GM12878 (cell line): ENCODE measurements around the gene GABRP. TPM values are rescaled to one million over a fixed set of nuclear protein-coding genes. Genes with fewer than 3 reads are reported as not detected.

ENCODE experiments used
- ATAC-seq: fragments of 200-7000 bp; cut with Tn5 transposase; 3 replicates; pipeline ENCODE4 v1.9.1; 2020; ENCODE audit warnings: mild to moderate bottlenecking, moderate library complexity
- BruUV-seq: library from RNA; stranded (reverse); fragments of 400-500 nt; replicated peaks from 2 replicates; lab custom pipeline; 2021; lab: Mats Ljungman, UMichigan
- CTCF ChIA-PET: fragments of 300-600 bp; sonication (Branson Sonifier 250); formaldehyde crosslinking; extraction: SDS; loops from one replicate; lab custom pipeline; 2021; ENCODE audit warnings: inconsistent platforms; lab: Yijun Ruan, JAX
- POLR2A ChIA-PET: fragments of 350-600 bp; formaldehyde crosslinking; extraction: SDS; loops from one replicate; lab custom pipeline; 2021; ENCODE audit warnings: inconsistent platforms; lab: Charles Lee
- RAD21 ChIA-PET: fragments of 300-600 bp; sonication (Branson Sonifier 250); formaldehyde crosslinking; loops from one replicate; lab custom pipeline; 2023; ENCODE audit warnings: antibody characterized with exemption; ENCODE audit not compliant: unreplicated experiment; lab: Charles Lee
- SMC1A ChIA-PET: fragments of 300-600 bp; sonication (Branson Sonifier 250); formaldehyde crosslinking; loops from one replicate; lab custom pipeline; 2023; ENCODE audit not compliant: unreplicated experiment, uncharacterized antibody; lab: Charles Lee
- DNase-seq: peaks from one replicate; pipeline ENCODE4 v3.0.0-alpha.2; 2011; ENCODE audit warnings: low read depth, low spot score
- FAIRE-seq: peaks from 3 replicates; lab custom pipeline; 2011; peaks lifted over from hg19 to GRCh38; lab: Jason Lieb, UNC
- H2AFZ ChIP-seq: 2 replicates; pipeline ENCODE4 v1.6.0; 2011; ENCODE audit warnings: low read depth, low read length, control low read depth; ENCODE audit not compliant: control insufficient read depth
- H3K27ac ChIP-seq: 2 replicates; pipeline ENCODE4 v1.5.1; 2011; ENCODE audit warnings: control low read depth; ENCODE audit not compliant: control insufficient read depth, insufficient read depth
- H3K27me3 ChIP-seq, 2 experiments: replicated peaks in 1 of 2; 2 replicates each; pipeline versions ENCODE4 v1.6.0 to v1.6.1; 2011; ENCODE audit warnings: low read length in 1 of 2; ENCODE audit not compliant: control insufficient read depth in 2 of 2, insufficient read depth in 2 of 2
- H3K36me3 ChIP-seq, 2 experiments: 2 replicates each; pipeline ENCODE4 v1.5.1; 2011; ENCODE audit warnings: low read length in 1 of 2; ENCODE audit not compliant: control insufficient read depth in 2 of 2, insufficient read depth in 2 of 2
- H3K4me1 ChIP-seq: 2 replicates; pipeline ENCODE4 v1.6.1; 2011; ENCODE audit warnings: mild to moderate bottlenecking, low read length, moderate library complexity, mixed read lengths; ENCODE audit not compliant: control insufficient read depth, insufficient read depth
- H3K4me2 ChIP-seq: 2 replicates; pipeline ENCODE4 v1.6.0; 2011; ENCODE audit warnings: control low read depth; ENCODE audit not compliant: control insufficient read depth, insufficient read depth
- H3K4me3 ChIP-seq: fragments of 200-600 bp; sonication (generic); 2 replicates; pipeline ENCODE4 v1.5.1; 2016
- H3K79me2 ChIP-seq: 2 replicates; pipeline ENCODE4 v1.6.0; 2011; ENCODE audit warnings: low read length; ENCODE audit not compliant: control insufficient read depth, insufficient read depth
- H3K9ac ChIP-seq: 2 replicates; pipeline ENCODE4 v1.8.0; 2011; ENCODE audit warnings: low read length, control low read depth, mixed read lengths; ENCODE audit not compliant: control insufficient read depth, insufficient read depth
- H3K9me3 ChIP-seq: replicated peaks from 3 replicates; pipeline ENCODE4 v1.5.1; 2011; ENCODE audit warnings: mild to moderate bottlenecking, low read length; ENCODE audit not compliant: control insufficient read depth, insufficient read depth
- H4K20me1 ChIP-seq: 2 replicates; pipeline ENCODE4 v1.6.0; 2011; ENCODE audit not compliant: control insufficient read depth, insufficient read depth
- CBFB ChIP-seq: IDR thresholded peaks from 2 replicates; pipeline ENCODE4 v1.6.1; 2016; ENCODE audit warnings: antibody characterized with exemption, low read depth
- CHD1 ChIP-seq: IDR thresholded peaks from 2 replicates; pipeline ENCODE4 v1.6.1; 2012; ENCODE audit warnings: low read depth, low read length, improper control_type of control experiment
- CHD2 ChIP-seq: IDR thresholded peaks from 2 replicates; pipeline ENCODE4 v1.6.1; 2011; ENCODE audit warnings: low read depth, low read length, improper control_type of control experiment, borderline replicate concordance
- DPF2 ChIP-seq: fragments of 450-650 bp; IDR thresholded peaks from 2 replicates; pipeline ENCODE4 v1.6.1; 2017; ENCODE audit warnings: mild to moderate bottlenecking
- GATAD2B ChIP-seq: fragments of 450-650 bp; conservative IDR thresholded peaks from 2 replicates; pipeline ENCODE4 v1.6.1; 2017; ENCODE audit warnings: low read depth, mild to moderate bottlenecking, moderate library complexity
- HDGF ChIP-seq: fragments of 450-650 bp; IDR thresholded peaks from 2 replicates; pipeline ENCODE4 v1.6.1; 2016; ENCODE audit warnings: antibody characterized with exemption
- MYC ChIP-seq: IDR thresholded peaks from 2 replicates; pipeline ENCODE4 v1.6.1; 2011; ENCODE audit warnings: mild to moderate bottlenecking, low read length, moderate library complexity, inconsistent platforms; ENCODE audit not compliant: insufficient read depth, insufficient replicate concordance, insufficient read length, severe bottlenecking
- PML ChIP-seq: IDR thresholded peaks from 2 replicates; pipeline ENCODE4 v1.6.1; 2012; ENCODE audit warnings: low read length, inconsistent platforms
- POU2F2 ChIP-seq: IDR thresholded peaks from 3 replicates; pipeline ENCODE4 v1.6.1; 2011; ENCODE audit warnings: low read depth, mild to moderate bottlenecking, low read length, borderline replicate concordance
- RFX5 ChIP-seq: IDR thresholded peaks from 2 replicates; pipeline ENCODE4 v1.6.1; 2011; ENCODE audit warnings: low read depth, low read length, improper control_type of control experiment
- SMAD1 ChIP-seq: fragments of 450-650 bp; IDR thresholded peaks from 2 replicates; pipeline ENCODE4 v1.6.1; 2018; ENCODE audit warnings: mild to moderate bottlenecking, low read depth; ENCODE audit not compliant: partially characterized antibody
- SMC3 ChIP-seq: IDR thresholded peaks from 2 replicates; pipeline ENCODE4 v1.6.1; 2011; ENCODE audit warnings: low read length, improper control_type of control experiment, borderline replicate concordance
- SPI1 ChIP-seq: IDR thresholded peaks from 2 replicates; pipeline ENCODE4 v1.6.1; 2011; ENCODE audit warnings: low read depth, mild to moderate bottlenecking, low read length, moderate library complexity, borderline replicate concordance; ENCODE audit not compliant: insufficient read depth
- TCF12 ChIP-seq: IDR thresholded peaks from 2 replicates; pipeline ENCODE4 v1.6.1; 2011; ENCODE audit warnings: low read depth, mild to moderate bottlenecking, low read length
- ZNF24 ChIP-seq: fragments of 450-650 bp; IDR thresholded peaks from 2 replicates; pipeline ENCODE4 v1.6.1; 2017; ENCODE audit warnings: antibody characterized with exemption, mild to moderate bottlenecking
- WGBS: methylation state at CpG from one replicate; pipeline ENCODE4 v1.1.6; 2016; ENCODE audit warnings: low lambda C conversion rate; ENCODE audit not compliant: insufficient replicate concordance, insufficient coverage; ENCODE audit errors: missing lambda C conversion rate; 5-methylcytosine and 5-hydroxymethylcytosine counted together
- in situ Hi-C: fragments of 300-500 bp; cut with MboI; formaldehyde crosslinking; loops from 9 replicates; pipeline ENCODE4 v1.14.3; 2018; ENCODE audit warnings: mixed read lengths
- intact Hi-C: fragments of 100-400 bp; cut with micrococcal nuclease; formaldehyde crosslinking; loops from one replicate; pipeline ENCODE4 v1.14.2; 2022; ENCODE audit not compliant: unreplicated experiment
- polyA plus RNA-seq, 11 experiments: library from polyadenylated mRNA; depleted of rRNA in 4 of 11; unstranded in 6 of 11; stranded (reverse) in 5 of 11; fragments of >200 nt; fragmentation: Nextera tagmentation in 4 of 11; fragmentation: Illumina TruSeq in 1 of 11; extraction: Ambion mirVana in 4 of 11; extraction: Trizol in 1 of 11; gene quantifications; 1 replicate in 1 of 11; 2 replicates in 10 of 11; pipeline versions ENCODE4 v1.2.1 to v1.2.3, GENCODE V29; 2011 to 2016; ENCODE audit warnings: inconsistent platforms in 2 of 11, missing spikeins in 2 of 11, low read depth in 1 of 11
- total RNA-seq, 4 experiments: library from RNA; depleted of rRNA in 3 of 4; stranded (reverse); fragments of >200 nt in 3 of 4; fragmentation: Illumina TruSeq in 1 of 4; extraction: Trizol in 1 of 4; gene quantifications; 2 replicates each; pipeline versions ENCODE4 v1.2.1 to v1.2.3, GENCODE V29; 2013 to 2021
- TF ChIP-seq, protein P1 (sequence below): fragments of 450-650 bp; IDR thresholded peaks from 2 replicates; pipeline ENCODE4 v1.6.1; 2017; ENCODE audit warnings: mild to moderate bottlenecking
- TF ChIP-seq, protein P2 (sequence below): fragments of 450-650 bp; IDR thresholded peaks from 2 replicates; pipeline ENCODE4 v1.6.1; 2017; ENCODE audit warnings: low read depth, mild to moderate bottlenecking, moderate library complexity
- TF ChIP-seq, protein P3 (sequence below): fragments of 450-650 bp; IDR thresholded peaks from 2 replicates; pipeline ENCODE4 v1.6.1; 2014; ENCODE audit warnings: mild to moderate bottlenecking
- TF ChIP-seq, protein P4 (sequence below): fragments of 450-650 bp; formaldehyde crosslinking; IDR thresholded peaks from 2 replicates; pipeline ENCODE4 v1.4.0; 2022; ENCODE audit warnings: mild to moderate bottlenecking, moderate library complexity

The GABRP gene
- total and polyA plus RNA-seq, 10 of the 15 experiments (the other 5 are each of a cell fraction or from before 2014, with no cell fraction given), result 0.04 TPM; not detected in 9

DNA sequence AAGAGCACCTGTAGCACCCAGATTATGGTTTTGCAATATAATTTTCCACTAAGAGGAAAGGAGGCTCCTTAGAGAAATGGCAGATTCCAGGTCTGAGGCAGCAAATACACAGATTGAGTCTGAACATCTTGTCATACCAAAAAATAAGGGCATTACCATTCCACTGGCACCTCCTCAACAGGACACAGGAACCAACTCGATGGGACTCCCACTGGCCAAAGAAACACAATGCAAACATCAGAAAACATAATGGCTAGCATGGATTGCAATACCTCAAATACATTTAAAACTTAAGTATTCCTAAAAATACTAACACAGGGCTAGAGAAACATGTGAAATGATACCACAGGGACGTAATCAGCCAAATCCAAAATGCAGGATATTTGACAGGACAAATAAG is 65.8 kb downstream of the GABRP start:
- BruUV-seq, result no TSS peak
- no peak for FAIRE-seq
- TF ChIP-seq MYC, result no peak
- TF ChIP-seq, protein P1, sequence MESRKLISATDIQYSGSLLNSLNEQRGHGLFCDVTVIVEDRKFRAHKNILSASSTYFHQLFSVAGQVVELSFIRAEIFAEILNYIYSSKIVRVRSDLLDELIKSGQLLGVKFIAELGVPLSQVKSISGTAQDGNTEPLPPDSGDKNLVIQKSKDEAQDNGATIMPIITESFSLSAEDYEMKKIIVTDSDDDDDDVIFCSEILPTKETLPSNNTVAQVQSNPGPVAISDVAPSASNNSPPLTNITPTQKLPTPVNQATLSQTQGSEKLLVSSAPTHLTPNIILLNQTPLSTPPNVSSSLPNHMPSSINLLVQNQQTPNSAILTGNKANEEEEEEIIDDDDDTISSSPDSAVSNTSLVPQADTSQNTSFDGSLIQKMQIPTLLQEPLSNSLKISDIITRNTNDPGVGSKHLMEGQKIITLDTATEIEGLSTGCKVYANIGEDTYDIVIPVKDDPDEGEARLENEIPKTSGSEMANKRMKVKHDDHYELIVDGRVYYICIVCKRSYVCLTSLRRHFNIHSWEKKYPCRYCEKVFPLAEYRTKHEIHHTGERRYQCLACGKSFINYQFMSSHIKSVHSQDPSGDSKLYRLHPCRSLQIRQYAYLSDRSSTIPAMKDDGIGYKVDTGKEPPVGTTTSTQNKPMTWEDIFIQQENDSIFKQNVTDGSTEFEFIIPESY, result no peak
- TF ChIP-seq, protein P2, sequence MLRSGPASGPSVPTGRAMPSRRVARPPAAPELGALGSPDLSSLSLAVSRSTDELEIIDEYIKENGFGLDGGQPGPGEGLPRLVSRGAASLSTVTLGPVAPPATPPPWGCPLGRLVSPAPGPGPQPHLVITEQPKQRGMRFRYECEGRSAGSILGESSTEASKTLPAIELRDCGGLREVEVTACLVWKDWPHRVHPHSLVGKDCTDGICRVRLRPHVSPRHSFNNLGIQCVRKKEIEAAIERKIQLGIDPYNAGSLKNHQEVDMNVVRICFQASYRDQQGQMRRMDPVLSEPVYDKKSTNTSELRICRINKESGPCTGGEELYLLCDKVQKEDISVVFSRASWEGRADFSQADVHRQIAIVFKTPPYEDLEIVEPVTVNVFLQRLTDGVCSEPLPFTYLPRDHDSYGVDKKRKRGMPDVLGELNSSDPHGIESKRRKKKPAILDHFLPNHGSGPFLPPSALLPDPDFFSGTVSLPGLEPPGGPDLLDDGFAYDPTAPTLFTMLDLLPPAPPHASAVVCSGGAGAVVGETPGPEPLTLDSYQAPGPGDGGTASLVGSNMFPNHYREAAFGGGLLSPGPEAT, result no peak
- TF ChIP-seq, protein P3, sequence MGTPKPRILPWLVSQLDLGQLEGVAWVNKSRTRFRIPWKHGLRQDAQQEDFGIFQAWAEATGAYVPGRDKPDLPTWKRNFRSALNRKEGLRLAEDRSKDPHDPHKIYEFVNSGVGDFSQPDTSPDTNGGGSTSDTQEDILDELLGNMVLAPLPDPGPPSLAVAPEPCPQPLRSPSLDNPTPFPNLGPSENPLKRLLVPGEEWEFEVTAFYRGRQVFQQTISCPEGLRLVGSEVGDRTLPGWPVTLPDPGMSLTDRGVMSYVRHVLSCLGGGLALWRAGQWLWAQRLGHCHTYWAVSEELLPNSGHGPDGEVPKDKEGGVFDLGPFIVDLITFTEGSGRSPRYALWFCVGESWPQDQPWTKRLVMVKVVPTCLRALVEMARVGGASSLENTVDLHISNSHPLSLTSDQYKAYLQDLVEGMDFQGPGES, result no peak
- TF ChIP-seq RFX5, result no peak
- no peak for TF ChIP-seq GATAD2B
- no peak for TF ChIP-seq HDGF
- TF ChIP-seq SMC3, result no peak
- TF ChIP-seq DPF2, result no peak
- no peak for TF ChIP-seq SPI1
- TF ChIP-seq SMAD1, result no peak
- no peak for TF ChIP-seq ZNF24
- no peak for TF ChIP-seq POU2F2
- TF ChIP-seq, protein P4, sequence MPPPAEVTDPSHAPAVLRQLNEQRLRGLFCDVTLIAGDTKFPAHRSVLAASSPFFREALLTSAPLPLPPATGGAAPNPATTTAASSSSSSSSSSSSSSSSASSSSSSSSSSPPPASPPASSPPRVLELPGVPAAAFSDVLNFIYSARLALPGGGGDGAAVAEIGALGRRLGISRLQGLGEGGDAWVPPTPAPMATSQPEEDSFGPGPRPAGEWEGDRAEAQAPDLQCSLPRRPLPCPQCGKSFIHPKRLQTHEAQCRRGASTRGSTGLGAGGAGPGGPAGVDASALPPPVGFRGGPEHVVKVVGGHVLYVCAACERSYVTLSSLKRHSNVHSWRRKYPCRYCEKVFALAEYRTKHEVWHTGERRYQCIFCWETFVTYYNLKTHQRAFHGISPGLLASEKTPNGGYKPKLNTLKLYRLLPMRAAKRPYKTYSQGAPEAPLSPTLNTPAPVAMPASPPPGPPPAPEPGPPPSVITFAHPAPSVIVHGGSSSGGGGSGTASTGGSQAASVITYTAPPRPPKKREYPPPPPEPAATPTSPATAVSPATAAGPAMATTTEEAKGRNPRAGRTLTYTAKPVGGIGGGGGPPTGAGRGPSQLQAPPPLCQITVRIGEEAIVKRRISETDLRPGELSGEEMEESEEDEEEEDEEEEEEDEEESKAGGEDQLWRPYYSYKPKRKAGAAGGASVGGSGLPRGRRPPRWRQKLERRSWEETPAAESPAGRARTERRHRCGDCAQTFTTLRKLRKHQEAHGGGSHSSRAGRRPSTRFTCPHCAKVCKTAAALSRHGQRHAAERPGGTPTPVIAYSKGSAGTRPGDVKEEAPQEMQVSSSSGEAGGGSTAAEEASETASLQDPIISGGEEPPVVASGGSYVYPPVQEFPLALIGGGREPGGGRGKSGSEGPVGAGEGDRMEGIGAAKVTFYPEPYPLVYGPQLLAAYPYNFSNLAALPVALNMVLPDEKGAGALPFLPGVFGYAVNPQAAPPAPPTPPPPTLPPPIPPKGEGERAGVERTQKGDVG (CRISPR knock-in tag), result no peak
- no peak for TF ChIP-seq CHD2
- TF ChIP-seq TCF12, result no peak
- TF ChIP-seq CBFB, result no peak
- TF ChIP-seq CHD1, result no peak
- no peak for TF ChIP-seq PML

More for the DNA sequence above, 65.8 kb downstream of the GABRP start:
- SMC1A ChIA-PET, result no interaction called here
- Histone ChIP-seq H3K4me1 (no peaks in the 10 kb centered on the region), H3K27ac (no peak overlapping the region), H3K9me3 (no peaks in the 10 kb centered on the region), H3K27me3 (no peaks in the 10 kb centered on the region), H4K20me1 (no peaks in the 10 kb centered on the region), H3K79me2 (no peaks in the 10 kb centered on the region), H3K36me3 (no peaks in the 10 kb centered on the region), H2AFZ (no peak overlapping the region), H3K9ac (no peak overlapping the region), H3K4me3 (no peak overlapping the region), H3K4me2 (no peak overlapping the region)
- WGBS, result 2% methylated on average over 2 of the region's 2 CpGs
- POLR2A ChIA-PET, result no interaction called here
- ATAC-seq, result no peak
- DNase-seq, result no peak
- in situ Hi-C loops (no loop called here), intact Hi-C loops (no loop called here)
- CTCF ChIA-PET, result no interaction called here
- RAD21 ChIA-PET, result no interaction called here
